ENCODE results near the gene CHST6.

Gene CHST6

DNA sequence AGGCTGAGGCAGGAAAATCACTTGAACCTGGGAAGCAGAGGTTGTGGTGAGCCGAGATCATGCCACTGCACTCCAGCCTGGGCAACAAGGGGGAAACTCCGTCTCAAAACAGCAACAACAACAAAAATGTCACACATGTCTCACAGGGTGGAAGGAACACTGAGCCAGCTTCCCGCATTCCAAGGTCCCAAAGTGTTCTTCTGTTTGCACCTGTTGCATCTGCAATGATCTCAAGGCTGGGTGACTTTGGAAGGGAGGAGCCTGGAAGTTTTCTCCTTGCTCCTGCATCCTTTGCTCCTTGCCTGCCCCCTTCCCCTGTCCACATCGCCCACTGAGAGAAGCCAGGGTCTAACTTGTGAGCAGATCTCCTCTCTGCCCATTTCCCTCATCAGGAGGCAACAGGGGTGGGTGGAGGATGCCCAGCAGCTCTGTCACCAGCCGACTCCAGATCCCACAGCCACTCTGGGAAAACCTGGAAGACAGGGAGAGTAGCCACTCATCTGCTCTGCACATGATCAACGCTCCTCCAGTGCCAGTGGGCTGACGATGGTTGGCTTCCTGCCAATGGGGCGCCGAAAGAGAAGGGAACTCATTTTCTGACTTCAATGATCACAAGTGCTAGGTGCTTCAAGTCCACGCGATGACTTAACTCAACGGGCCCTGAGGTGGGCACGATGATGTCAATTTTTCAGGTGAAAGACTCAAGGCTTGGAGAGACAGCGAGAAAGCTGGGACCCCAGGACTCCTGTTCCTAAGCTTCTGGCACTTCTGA, 12.6 kb downstream of the CHST6 start:
- TF ChIP-seq, protein P1, sequence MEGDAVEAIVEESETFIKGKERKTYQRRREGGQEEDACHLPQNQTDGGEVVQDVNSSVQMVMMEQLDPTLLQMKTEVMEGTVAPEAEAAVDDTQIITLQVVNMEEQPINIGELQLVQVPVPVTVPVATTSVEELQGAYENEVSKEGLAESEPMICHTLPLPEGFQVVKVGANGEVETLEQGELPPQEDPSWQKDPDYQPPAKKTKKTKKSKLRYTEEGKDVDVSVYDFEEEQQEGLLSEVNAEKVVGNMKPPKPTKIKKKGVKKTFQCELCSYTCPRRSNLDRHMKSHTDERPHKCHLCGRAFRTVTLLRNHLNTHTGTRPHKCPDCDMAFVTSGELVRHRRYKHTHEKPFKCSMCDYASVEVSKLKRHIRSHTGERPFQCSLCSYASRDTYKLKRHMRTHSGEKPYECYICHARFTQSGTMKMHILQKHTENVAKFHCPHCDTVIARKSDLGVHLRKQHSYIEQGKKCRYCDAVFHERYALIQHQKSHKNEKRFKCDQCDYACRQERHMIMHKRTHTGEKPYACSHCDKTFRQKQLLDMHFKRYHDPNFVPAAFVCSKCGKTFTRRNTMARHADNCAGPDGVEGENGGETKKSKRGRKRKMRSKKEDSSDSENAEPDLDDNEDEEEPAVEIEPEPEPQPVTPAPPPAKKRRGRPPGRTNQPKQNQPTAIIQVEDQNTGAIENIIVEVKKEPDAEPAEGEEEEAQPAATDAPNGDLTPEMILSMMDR (IDR thresholded peaks at IDR 0.05; ENCODE audit: low read depth, low read length, poor library complexity, severe bottlenecking): no peak
- TF ChIP-seq EZH2phosphoT487 (IDR thresholded peaks at IDR 0.05; ENCODE audit: borderline replicate concordance, low read length): no peak
- H3K4me2 ChIP-seq (ENCODE audit: low read length): no peak overlapping the region
- no peaks in the 10 kb centered on the region for H4K20me1 ChIP-seq (ENCODE audit: control insufficient read depth, insufficient read depth, low read depth, low read length)
- no peak overlapping the region for H3K27ac ChIP-seq (ENCODE audit: low read depth, low read length)
- H3K9me2 ChIP-seq (replicated peaks; ENCODE audit: control insufficient read depth, low read length): no peaks in the 10 kb centered on the region
- no peaks in the 10 kb centered on the region for H3K27me3 ChIP-seq (ENCODE audit: control insufficient read depth, low read length)
- no peaks in the 10 kb centered on the region for H3K9me3 ChIP-seq (ENCODE audit: control insufficient read depth, insufficient read depth, low read length)
- peaks cover 16% of the 10 kb centered on the region for H3K4me1 ChIP-seq (ENCODE audit: control insufficient read depth, low read length)
- no peaks in the 10 kb centered on the region for H3K36me3 ChIP-seq (ENCODE audit: control insufficient read depth, low read length)
- H3K4me3 ChIP-seq (ENCODE audit: low read length): no peak overlapping the region
- H3K79me2 ChIP-seq (ENCODE audit: control insufficient read depth, low read length): no peaks in the 10 kb centered on the region
- H3F3A ChIP-seq (ENCODE audit: control insufficient read depth, insufficient read depth): no peaks in the 10 kb centered on the region

- H3K4me3 ChIP-seq (ENCODE audit: low read length): no peak overlapping the region
- H3K27ac ChIP-seq (ENCODE audit: low read depth, low read length): no peak overlapping the region
Measured at GRCh38 chr16:75481475-75481874, 13.8 kb downstream of the CHST6 start.

DNA sequence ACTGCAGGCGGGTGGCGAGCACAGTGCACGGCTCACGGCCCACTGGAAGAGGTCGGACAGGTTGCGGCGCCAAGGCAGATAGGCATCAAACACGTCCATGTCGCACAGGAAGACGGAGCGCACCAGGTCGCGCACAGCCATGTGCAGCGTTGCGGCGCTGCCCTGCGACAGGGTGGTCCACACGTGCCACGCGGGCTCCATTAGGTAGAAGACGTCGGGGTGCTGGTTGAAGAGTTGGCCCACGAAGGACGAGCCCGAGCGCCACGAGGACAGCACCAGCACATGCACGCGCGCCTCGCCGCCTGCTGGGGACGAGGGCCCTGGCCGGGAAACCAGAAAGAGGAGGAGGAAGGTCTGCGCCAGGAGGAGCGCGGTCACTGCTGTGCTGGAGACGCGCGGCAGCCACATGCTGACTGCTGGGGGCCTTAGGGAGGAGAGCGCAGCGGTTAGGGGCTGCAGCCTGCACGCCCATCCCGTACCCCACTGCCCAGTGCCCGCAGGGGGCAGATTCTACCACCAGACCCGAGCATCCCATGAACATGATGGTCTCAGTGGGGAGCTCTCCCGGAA, 15.7 kb downstream of the CHST6 start:
- Histone ChIP-seq H3K9me3 (ENCODE audit: control insufficient read depth, insufficient read depth, low read length) (no peaks in the 10 kb centered on the region), H3K9me2 (replicated peaks; ENCODE audit: control insufficient read depth, low read length) (no peaks in the 10 kb centered on the region), H3K27me3 (ENCODE audit: control insufficient read depth, low read length) (no peaks in the 10 kb centered on the region), H3F3A (ENCODE audit: control insufficient read depth, insufficient read depth) (no peaks in the 10 kb centered on the region), H4K20me1 (ENCODE audit: control insufficient read depth, insufficient read depth, low read depth, low read length) (no peaks in the 10 kb centered on the region), H3K4me3 (ENCODE audit: low read length) (no peak overlapping the region), H3K27ac (ENCODE audit: low read depth, low read length) (no peak overlapping the region), H3K4me1 (ENCODE audit: control insufficient read depth, low read length) (peaks cover 2% of the 10 kb centered on the region), H3K36me3 (ENCODE audit: control insufficient read depth, low read length) (no peaks in the 10 kb centered on the region), H3K4me2 (ENCODE audit: low read length) (no peak overlapping the region), H3K79me2 (ENCODE audit: control insufficient read depth, low read length) (no peaks in the 10 kb centered on the region)
- TF ChIP-seq, protein P1 (IDR thresholded peaks at IDR 0.05; ENCODE audit: low read depth, low read length, poor library complexity, severe bottlenecking): no peak
- no peak for TF ChIP-seq EZH2phosphoT487 (IDR thresholded peaks at IDR 0.05; ENCODE audit: borderline replicate concordance, low read length)

More at GRCh38 chr16:75481475-75481874, 13.8 kb downstream of the CHST6 start:
- Histone ChIP-seq H3K36me3 (ENCODE audit: control insufficient read depth, low read length) (no peaks in the 10 kb centered on the region), H3K27me3 (ENCODE audit: control insufficient read depth, low read length) (no peaks in the 10 kb centered on the region), H3K79me2 (ENCODE audit: control insufficient read depth, low read length) (no peaks in the 10 kb centered on the region), H3F3A (ENCODE audit: control insufficient read depth, insufficient read depth) (no peaks in the 10 kb centered on the region), H4K20me1 (ENCODE audit: control insufficient read depth, insufficient read depth, low read depth, low read length) (no peaks in the 10 kb centered on the region), H3K4me2 (ENCODE audit: low read length) (no peak overlapping the region), H3K9me3 (ENCODE audit: control insufficient read depth, insufficient read depth, low read length) (no peaks in the 10 kb centered on the region), H3K4me1 (ENCODE audit: control insufficient read depth, low read length) (peaks cover 16% of the 10 kb centered on the region), H3K9me2 (replicated peaks; ENCODE audit: control insufficient read depth, low read length) (no peaks in the 10 kb centered on the region)
- no peak for TF ChIP-seq EZH2phosphoT487 (IDR thresholded peaks at IDR 0.05; ENCODE audit: borderline replicate concordance, low read length)
- TF ChIP-seq, protein P1 (IDR thresholded peaks at IDR 0.05; ENCODE audit: low read depth, low read length, poor library complexity, severe bottlenecking): no peak
